Mammary epithelial cell (primary cell): Measurements from ENCODE around the gene TLE3.

Experiments
- EZH2 ChIP-seq: IDR thresholded peaks from 2 replicates; pipeline ENCODE4 v1.6.1; 2012; ENCODE audit warnings: low read length, inconsistent platforms, borderline replicate concordance
- TF ChIP-seq, protein P1 (sequence below), 2 donors: IDR thresholded peaks in 1 of 2; conservative IDR thresholded peaks in 1 of 2; 2 replicates each; pipeline ENCODE4 v1.5.1; 2011 to 2012; ENCODE audit warnings: inconsistent platforms in 2 of 2, low read length in 2 of 2, mild to moderate bottlenecking in 2 of 2, control low read depth in 1 of 2, low read depth in 1 of 2; ENCODE audit not compliant: insufficient read depth in 1 of 2; ENCODE audit errors: extremely low read depth in 1 of 2

GRCh38 chr15:70079888-70080287 lies 17.8 kb downstream of the TLE3 start:
- TF ChIP-seq, protein P1, sequence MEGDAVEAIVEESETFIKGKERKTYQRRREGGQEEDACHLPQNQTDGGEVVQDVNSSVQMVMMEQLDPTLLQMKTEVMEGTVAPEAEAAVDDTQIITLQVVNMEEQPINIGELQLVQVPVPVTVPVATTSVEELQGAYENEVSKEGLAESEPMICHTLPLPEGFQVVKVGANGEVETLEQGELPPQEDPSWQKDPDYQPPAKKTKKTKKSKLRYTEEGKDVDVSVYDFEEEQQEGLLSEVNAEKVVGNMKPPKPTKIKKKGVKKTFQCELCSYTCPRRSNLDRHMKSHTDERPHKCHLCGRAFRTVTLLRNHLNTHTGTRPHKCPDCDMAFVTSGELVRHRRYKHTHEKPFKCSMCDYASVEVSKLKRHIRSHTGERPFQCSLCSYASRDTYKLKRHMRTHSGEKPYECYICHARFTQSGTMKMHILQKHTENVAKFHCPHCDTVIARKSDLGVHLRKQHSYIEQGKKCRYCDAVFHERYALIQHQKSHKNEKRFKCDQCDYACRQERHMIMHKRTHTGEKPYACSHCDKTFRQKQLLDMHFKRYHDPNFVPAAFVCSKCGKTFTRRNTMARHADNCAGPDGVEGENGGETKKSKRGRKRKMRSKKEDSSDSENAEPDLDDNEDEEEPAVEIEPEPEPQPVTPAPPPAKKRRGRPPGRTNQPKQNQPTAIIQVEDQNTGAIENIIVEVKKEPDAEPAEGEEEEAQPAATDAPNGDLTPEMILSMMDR (conservative IDR thresholded peaks at IDR 0.05 in 1 of 2, IDR thresholded peaks at IDR 0.05 in 1 of 2; ENCODE audit: extremely low read depth in 1 of 2, insufficient read depth in 1 of 2, low read depth in 1 of 2, low read length in 2 of 2) = no peak
- TF ChIP-seq EZH2 = no peak
